Measurements from ENCODE around the gene KLF18. TPM values are rescaled to one million over a fixed set of nuclear protein-coding genes. Genes with fewer than 3 reads are reported as not detected.
A peak's percentile ranks its signal among the peaks of the same experiment; 100 is the strongest.

Gene KLF18
- total RNA-seq, 1 experiment from 2014 or later, result not detected

- Mint-ChIP-seq H3K4me3 (ENCODE audit: unreplicated experiment) (no peak overlapping the region), H3K27me3 (ENCODE audit: insufficient read depth, unreplicated experiment) (no peaks in the 10 kb centered on the region), H3K36me3 (ENCODE audit: insufficient read depth, unreplicated experiment) (no peaks in the 10 kb centered on the region), H3K4me1 (ENCODE audit: insufficient read depth, unreplicated experiment) (peaks cover 2% of the 10 kb centered on the region), H3K9me3 (ENCODE audit: unreplicated experiment) (no peaks in the 10 kb centered on the region), H3K27ac (ENCODE audit: low read depth, unreplicated experiment) (no peak overlapping the region)
- no peak for TF ChIP-seq CTCF (IDR thresholded peaks at IDR 0.05; ENCODE audit: unreplicated experiment)
- POLR2A ChIA-PET, result no interaction called here
- intact Hi-C loops (cut with micrococcal nuclease), result no loop called here
- no peak for DNase-seq (ENCODE audit: unreplicated experiment)
- BruUV-seq (replicated peaks), result no TSS peak
- CTCF ChIA-PET, result interaction anchor here (0.6 to 1.1 kb wide), 3 partner anchors 13 to 92 kb away, joined by 3 to 5 read pairs (median 3); no protein-coding TSS in a partner anchor
Observed at GRCh38 chr1:44113095-44113609, 28.3 kb downstream of the KLF18 start.

DNA sequence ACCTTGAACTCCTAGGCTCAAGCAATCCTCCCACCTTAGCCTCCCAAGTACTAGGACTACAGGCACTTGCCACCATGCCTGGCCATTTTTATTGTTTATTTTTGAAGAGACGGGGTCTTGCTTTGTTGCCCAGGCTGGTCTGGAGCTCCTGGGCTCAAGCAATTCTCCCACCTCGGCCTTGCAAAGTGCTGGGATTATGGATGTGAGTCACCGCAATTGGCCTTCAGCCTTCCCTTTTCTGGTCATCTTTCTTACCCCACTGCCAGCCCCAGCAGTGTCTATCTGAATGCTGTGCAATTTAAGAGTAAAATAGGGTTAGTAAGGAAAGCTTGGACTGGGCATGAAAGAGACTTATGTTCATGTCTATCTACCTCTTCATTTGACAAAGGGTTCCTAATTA, 28.9 kb downstream of the KLF18 start:
- Mint-ChIP-seq H3K36me3 (ENCODE audit: insufficient read depth, unreplicated experiment) (no peaks in the 10 kb centered on the region), H3K9me3 (ENCODE audit: unreplicated experiment) (no peaks in the 10 kb centered on the region), H3K4me1 (ENCODE audit: insufficient read depth, unreplicated experiment) (peaks cover 4% of the 10 kb centered on the region), H3K27ac (ENCODE audit: low read depth, unreplicated experiment) (no peak overlapping the region), H3K27me3 (ENCODE audit: insufficient read depth, unreplicated experiment) (no peaks in the 10 kb centered on the region), H3K4me3 (ENCODE audit: unreplicated experiment) (no peak overlapping the region)
- BruUV-seq (replicated peaks), result no TSS peak
- DNase-seq (ENCODE audit: unreplicated experiment), result peak; percentile 28
- no peak for TF ChIP-seq CTCF (IDR thresholded peaks at IDR 0.05; ENCODE audit: unreplicated experiment)
- ChIA-PET CTCF (interaction anchor here (0.6 to 1.1 kb wide), 3 partner anchors 13 to 91 kb away, joined by 3 to 5 read pairs (median 3); no protein-coding TSS in a partner anchor), POLR2A (no interaction called here)
- intact Hi-C loops (cut with micrococcal nuclease), result no loop called here

GRCh38 chr1:44111861-44112260, 29.6 kb downstream of the KLF18 start:
- peaks cover 4% of the 10 kb centered on the region for H3K4me1 Mint-ChIP-seq (ENCODE audit: insufficient read depth, unreplicated experiment)
- no peak for TF ChIP-seq CTCF (IDR thresholded peaks at IDR 0.05; ENCODE audit: unreplicated experiment)

GRCh38 chr1:44110916-44111315, 30.5 kb downstream of the KLF18 start:
- no TSS peak for BruUV-seq (replicated peaks)
- intact Hi-C loops (cut with micrococcal nuclease), result no loop called here
- Mint-ChIP-seq H3K36me3 (ENCODE audit: insufficient read depth, unreplicated experiment) (no peaks in the 10 kb centered on the region), H3K4me3 (ENCODE audit: unreplicated experiment) (no peak overlapping the region), H3K27me3 (ENCODE audit: insufficient read depth, unreplicated experiment) (no peaks in the 10 kb centered on the region), H3K27ac (ENCODE audit: low read depth, unreplicated experiment) (no peak overlapping the region), H3K9me3 (ENCODE audit: unreplicated experiment) (no peaks in the 10 kb centered on the region), H3K4me1 (ENCODE audit: insufficient read depth, unreplicated experiment) (peaks cover 4% of the 10 kb centered on the region)
- no peak for TF ChIP-seq CTCF (IDR thresholded peaks at IDR 0.05; ENCODE audit: unreplicated experiment)
- DNase-seq (ENCODE audit: unreplicated experiment), result no peak
- ChIA-PET CTCF (interaction anchor here (0.6 kb wide), 1 partner anchor 444 kb away, joined by 5 read pairs; no protein-coding TSS in a partner anchor), POLR2A (no interaction called here)

More at GRCh38 chr1:44111861-44112260, 29.6 kb downstream of the KLF18 start:
- H3K9me3 Mint-ChIP-seq (ENCODE audit: unreplicated experiment), result no peaks in the 10 kb centered on the region
- no peak for DNase-seq (ENCODE audit: unreplicated experiment)
- ChIA-PET CTCF (interaction anchor here (1.1 kb wide), 1 partner anchor 91 kb away, joined by 5 read pairs; no protein-coding TSS in a partner anchor), POLR2A (interaction anchor here (0.6 kb wide), 1 partner anchor 347 kb away, joined by 3 read pairs; no protein-coding TSS in a partner anchor)
- H3K27me3 Mint-ChIP-seq (ENCODE audit: insufficient read depth, unreplicated experiment), result no peaks in the 10 kb centered on the region
- BruUV-seq (replicated peaks), result no TSS peak
- H3K27ac Mint-ChIP-seq (ENCODE audit: low read depth, unreplicated experiment), result no peak overlapping the region
- intact Hi-C loops (cut with micrococcal nuclease), result no loop called here
- no peak overlapping the region for H3K4me3 Mint-ChIP-seq (ENCODE audit: unreplicated experiment)
- H3K36me3 Mint-ChIP-seq (ENCODE audit: insufficient read depth, unreplicated experiment), result no peaks in the 10 kb centered on the region
